NCI-H2171 (cell line): ENCODE results near the gene RINT1.

Source experiments
- DNase-seq: peaks from one replicate; lab custom pipeline; 2025; lab: John Stamatoyannopoulos, UW

Gene RINT1

GRCh38 chr7:105599551-105599950, 67.5 kb downstream of the RINT1 start:
- no peak for DNase-seq

- DNase-seq = no peak
These were observed 68.9 kb downstream of the RINT1 start for GRCh38 chr7:105600720-105601550.

- DNase-seq = no peak
These were observed 70.6 kb downstream of the RINT1 start for GRCh38 chr7:105602325-105603305.

- no peak for DNase-seq
These were observed 78.3 kb downstream of the RINT1 start for GRCh38 chr7:105610165-105610930.

GRCh38 chr7:105611856-105612775, 80.1 kb downstream of the RINT1 start:
- DNase-seq = no peak

GRCh38 chr7:105612806-105613205, 80.8 kb downstream of the RINT1 start:
- DNase-seq = no peak

GRCh38 chr7:105613611-105614330, 81.8 kb downstream of the RINT1 start:
- DNase-seq = no peak

GRCh38 chr7:105614341-105614840, 82.4 kb downstream of the RINT1 start:
- no peak for DNase-seq
